DMS153 treated with DMSO at 0.1 percent for 48 hours (cell line): ENCODE data around the gene TCF12.
"Not testable (repeated sequence)": the region's sequence is repeated elsewhere in the genome, so short reads cannot be mapped to it uniquely, and the experiment has no call there.

Experiments used
- DNase-seq: peaks from one replicate; lab custom pipeline; 2025; ENCODE audit not compliant: unreplicated experiment; lab: John Stamatoyannopoulos, UW

TCF12 gene

DNA sequence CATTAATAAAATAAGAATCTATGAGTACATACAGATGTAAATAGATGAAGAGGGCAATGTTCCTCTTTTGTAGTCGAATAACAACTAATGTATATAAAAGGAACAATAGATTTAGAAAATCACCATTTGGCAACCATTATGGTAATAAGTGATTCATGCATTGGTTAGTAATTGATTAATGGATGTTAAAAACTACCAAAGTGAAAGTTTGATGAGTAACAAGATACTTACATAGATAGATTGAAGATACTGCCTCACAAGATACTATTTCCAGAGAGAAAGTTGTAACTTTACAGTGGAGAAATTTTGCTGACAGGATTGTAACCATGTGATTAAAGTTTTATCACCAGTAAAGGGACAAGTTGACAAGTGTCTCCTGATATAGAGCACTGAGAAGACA, 55.0 kb downstream of the TCF12 start:
- DNase-seq = no peak

DNA sequence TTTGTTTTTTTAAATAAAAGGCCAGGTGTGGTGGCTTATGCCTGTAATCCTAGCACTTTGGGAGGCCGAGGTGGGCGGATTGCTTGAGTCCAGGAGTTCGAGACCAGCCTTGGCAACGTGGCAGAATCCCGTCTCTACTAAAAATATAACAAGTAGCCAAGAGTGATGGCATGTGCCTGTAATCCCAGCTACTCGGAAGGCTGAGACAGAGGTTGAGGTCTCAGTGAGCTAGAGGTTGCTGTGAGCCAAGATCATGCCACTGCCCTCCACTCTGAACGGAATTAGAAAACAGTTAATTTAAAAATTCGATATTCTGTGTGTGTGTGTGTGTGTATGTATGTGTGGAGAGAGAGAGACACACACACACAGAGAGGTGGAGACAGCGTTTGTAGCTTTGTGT, 58.8 kb downstream of the TCF12 start:
- no peak for DNase-seq

DNA sequence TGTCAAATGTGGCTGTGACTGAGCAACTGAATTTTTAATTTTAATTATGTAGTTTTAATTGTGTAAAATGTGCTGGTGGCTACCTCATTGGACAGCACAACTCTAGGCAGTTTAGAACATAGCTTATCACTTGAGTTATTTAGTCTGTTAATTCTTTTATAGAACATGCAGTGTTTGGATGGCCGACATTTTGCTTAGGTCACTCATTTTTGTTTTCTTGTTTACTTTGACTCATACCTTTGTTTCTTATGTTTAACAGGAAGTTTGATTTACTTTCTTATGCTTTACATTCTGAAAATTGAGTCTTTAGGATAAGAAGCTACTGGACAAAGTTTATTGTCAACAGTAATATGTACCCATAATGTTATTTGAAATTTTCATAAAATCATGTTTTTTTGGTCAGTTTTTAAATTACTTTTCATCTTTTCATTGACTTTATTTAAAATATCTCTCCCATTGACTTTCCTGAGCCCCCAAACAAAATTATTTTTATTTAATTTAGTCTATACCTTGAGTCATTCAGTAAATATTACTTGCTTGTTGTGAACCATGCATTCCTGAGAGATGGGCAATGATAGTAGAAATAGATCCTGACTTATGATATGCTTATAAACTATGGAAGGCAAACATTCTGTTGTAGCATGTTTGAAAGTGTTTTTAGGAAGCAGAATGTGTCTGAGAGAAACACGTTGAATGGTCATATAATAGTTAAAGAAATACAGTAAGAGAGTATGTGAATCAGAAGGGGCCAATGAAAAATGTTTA, 60.6 kb downstream of the TCF12 start:
- no peak for DNase-seq

DNA sequence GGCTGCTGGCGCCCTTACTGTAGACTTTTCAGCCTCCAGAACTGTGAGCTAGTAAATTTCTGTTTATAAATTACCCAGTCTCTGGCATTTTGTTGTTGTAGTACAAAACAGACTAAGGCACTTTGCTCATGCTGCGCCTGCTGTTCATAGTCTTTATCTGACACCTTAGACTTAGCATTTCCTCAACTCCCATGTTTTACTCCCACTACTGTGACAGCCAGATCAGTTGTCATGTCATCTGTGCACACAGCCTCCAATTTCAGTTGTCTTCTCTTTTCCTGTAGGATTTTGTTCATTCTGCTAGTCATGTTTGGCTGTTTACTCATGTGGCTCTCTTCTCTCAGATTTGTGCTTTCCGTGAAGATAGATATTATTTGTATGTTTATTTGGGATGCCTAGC, 62.0 kb downstream of the TCF12 start:
- no peak for DNase-seq

DNA sequence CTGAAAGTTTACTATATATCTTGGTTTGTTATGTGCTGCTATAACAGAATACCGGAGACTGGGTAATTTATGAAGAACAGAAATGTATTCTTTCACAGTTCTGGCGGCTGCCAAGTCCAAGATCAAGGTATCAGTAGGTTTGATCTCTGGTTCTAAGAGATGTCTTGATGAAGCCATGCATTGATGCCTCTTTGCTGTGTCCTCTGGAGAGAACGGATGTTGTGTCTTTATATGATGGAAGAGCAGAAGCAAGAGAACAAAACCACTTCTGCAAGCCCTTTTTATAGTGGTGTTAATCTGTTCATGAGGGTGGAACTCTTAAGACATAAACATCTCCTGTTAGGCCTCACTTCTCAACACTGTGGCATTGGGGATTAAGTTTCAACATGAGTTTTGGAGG, 62.7 kb downstream of the TCF12 start:
- DNase-seq = no peak

DNA sequence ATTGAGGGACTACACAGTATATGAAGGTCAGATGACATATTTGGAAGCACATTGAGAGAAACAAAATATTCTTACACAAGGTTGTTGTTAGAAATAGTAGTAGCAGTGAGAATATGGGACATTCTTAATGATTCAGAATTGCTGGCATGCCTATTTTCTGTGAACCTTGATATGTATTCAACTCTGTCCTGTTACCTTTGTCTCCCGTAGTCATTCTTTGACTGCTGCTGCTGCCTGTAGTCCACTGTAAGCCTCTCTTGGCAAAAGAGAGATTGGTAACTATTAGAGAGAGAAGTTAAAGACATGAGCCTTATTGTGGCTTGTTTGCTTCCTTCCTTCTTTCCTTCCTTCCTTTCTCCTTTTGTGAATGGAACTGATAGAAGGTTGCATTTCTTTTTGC, 64.5 kb downstream of the TCF12 start:
- DNase-seq = no peak

DNA sequence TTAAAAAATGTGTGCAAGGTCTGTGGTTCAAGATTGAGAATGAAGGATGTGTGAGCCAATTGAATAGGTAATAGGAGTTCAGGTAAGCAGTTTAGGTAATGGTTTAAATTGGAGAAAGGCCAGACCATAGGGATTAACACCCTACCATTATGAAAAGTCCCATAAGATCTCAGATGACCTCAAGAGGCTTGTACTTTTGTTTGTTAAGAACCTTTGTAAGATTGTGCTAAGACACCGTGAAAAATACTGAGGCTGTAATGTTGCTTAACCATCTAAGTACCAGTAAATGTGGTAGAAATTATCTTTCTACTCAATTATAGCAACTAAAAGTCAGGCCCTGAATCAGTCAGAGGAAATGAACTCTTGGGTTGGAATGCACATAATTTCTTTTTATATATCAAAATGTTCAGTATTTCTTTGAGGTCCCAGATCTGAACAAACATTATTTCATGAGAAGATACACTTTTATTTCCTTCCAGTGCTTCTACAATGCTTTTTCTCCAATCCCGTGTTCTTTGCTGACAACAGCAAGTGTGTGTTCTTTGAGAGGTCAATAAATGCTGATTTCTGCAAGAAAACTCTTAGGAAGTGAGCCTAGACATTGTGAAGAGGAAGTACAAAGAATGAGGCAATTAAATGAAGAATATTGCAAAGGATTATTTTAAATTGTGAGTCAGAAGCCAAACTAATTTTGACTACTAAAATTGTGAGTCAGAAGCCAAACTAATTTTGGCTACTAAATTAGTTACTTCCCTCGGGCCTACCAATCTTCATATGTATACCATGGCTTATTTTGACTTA, 66.4 kb downstream of the TCF12 start:
- no peak for DNase-seq

DNA sequence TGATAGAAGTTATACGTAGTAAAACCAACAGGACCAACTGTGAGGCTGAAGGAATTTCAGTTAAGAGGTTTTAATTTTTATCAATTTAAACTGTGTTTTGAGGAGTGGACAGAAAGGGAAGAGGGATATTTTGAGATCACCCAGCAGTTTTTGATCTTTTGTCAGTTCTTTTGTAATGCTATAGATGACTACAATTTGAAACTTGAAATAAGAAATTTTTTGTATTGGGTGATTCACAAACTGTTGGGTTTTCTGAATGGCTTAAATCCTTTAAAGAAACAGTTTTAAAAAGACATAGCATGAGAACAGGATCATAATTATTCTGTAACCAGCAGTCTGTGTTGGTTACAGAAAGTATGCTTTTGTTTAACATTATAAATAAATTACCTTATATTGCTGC, 67.4 kb downstream of the TCF12 start:
- no peak for DNase-seq

DNA sequence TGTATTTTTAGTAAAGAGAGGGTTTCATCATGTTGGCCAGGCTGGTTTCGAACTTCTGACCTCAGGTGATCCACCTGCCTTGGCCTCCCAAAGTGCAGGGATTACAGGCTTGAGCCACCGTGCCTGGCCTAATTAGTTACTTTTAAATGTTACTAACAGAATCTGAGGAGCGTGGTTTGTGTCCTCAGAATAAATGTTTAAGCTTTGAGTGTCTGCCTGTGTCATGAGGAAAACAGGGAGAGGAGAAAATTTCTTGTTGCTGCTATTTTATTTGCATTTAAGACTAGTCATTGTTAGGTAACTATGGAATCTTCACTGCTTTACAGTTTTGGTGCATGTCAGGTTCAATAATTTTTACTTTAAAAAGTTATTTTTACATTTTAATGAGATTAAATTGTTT, 68.8 kb downstream of the TCF12 start:
- DNase-seq = no peak

DNA sequence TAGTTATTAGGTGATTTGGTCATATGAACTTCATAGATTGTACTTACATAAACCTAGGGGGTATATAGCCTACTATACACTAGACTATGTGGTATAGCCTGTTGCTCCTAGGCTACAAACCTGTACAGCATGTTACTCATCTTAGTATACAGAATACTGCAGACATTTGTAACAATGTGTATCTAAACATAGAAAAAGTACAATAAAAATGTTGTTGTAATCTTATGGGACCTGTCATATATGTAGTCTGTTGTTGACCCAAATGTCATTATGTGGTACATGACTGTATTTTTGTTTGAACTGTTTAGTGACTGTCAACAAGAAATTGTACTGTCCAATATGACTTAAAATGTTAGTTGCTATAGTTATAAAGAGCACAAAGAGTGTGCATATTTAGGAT, 69.8 kb downstream of the TCF12 start:
- DNase-seq = no peak

DNA sequence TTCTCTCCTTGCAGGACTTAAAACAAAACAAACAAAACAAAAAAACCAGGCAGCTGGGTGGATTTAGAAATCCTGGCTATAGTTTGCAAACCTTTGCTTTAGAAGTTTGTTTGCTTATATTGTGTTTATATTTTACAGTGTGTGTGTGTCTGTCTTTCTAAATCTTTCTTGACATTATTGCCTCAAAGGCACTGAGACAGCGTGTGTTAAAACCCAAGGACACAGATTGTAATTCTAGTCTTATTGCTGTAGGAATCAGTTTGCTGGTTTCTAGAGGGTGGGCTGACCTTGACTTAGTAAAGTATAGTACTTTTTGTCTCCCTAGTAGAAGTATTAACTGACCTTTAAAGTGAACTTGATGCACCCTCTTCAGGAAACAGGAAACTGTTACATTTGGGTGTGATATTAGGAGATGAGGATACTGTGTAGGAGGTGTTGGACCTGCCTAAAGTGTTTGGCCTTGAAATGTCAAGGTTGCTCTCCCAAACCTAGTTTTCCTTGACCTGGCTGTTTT, 71.0 kb downstream of the TCF12 start:
- no peak for DNase-seq

DNA sequence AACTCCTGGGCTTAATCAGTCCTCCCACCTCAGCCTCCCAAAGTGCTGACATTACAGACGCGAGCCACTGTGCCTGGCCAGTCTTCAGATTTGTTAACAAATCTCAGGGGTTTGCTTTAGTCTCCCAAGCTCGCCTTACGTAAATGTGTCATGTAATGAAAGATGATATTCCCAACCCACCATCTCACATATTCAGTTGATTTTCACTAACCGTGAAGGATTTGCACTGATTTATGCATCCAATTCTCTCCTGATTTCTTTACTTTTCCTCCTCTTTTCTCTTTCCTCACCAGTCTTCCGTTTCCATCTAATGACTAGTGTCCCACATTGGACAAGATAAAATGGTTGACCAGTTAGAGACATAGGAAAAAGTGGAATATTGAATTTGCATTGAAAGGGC, 72.6 kb downstream of the TCF12 start:
- no peak for DNase-seq

DNA sequence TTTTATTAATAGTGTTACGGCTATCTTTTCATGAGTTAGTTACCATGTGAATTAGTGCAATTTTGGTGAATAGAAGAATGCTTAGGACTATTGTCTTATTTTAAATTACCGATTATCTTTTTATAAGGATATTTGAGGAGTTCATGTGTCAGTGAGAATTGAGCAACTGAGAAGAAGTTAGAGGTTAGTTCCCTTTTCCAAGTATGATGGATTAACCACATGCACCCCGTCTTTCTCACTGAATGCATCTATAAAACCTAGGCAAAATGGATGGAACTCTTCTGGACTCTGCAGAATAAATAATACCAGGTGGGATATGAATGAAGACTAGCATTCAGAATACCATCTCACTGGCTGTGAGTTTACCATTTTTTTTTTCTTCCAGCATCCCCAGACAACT, 74.3 kb downstream of the TCF12 start:
- DNase-seq = no peak

DNA sequence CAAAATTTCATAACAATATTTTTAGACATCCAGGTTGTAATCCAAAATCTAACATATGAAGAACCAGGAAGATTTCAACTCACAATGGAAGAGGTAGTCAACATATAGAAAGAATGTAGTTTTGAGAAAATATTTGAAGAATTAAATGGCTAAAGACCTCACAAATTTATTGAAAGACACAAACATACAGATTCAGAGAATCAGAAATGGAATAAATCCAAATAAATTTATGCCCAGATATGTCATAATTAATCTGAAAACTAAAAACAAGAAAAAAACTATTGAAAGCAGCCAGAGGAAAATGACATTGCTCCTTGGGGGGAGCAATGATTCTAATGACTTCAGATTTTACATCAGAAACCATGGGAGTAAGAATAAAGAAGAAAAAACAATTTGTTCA, 75.8 kb downstream of the TCF12 start:
- DNase-seq = no peak

DNA sequence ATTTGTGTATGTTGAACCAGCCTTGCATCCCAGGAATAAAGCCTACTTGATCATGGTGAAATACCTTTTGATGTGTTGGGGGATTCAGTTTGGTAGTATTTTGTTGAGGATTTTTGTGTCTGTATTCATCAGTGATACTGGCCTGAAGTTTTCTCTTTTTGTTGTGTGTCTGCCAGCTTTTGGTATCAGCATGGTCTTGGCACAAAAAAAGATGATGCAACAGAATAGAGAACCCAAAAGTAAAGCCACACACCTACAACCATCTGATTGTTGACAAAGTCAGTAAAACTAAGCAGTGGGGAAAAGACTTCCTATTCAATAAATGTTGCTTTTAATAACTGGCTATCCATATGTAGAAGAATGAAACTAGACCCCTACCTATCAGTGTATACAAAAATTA, 77.6 kb downstream of the TCF12 start:
- DNase-seq = no peak

DNA sequence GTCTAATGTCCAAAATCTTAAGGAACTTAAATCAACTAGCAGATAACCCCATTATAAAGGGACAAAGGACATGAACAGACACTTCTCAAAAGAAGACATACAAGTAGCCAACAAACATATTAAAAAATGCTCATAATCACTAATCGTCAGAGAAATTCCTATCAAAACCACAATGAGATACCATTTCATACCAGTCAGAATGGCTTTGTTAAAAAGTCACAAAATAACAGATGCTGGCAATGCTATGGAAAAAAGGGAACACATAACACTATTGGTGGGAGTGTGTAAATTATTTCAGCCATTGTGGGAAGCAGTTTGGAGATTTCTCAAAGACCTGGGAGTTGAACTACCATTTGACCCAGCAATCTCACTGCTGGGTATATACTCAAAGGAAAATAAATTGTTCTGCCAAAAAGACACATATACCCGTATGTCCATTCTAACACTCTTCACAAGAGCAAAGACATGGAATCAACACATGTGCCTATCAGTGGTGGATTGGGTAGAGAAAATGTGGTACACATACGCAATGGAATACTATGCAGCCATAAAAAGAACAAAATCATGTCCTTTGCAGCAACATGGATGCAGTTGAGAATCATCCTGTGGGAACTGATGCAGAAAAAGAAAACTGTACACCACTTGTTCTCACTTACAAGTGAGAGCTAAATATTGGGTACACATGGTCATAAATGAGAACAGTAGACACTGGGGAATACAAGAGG, 78.5 kb downstream of the TCF12 start:
- DNase-seq = no peak

DNA sequence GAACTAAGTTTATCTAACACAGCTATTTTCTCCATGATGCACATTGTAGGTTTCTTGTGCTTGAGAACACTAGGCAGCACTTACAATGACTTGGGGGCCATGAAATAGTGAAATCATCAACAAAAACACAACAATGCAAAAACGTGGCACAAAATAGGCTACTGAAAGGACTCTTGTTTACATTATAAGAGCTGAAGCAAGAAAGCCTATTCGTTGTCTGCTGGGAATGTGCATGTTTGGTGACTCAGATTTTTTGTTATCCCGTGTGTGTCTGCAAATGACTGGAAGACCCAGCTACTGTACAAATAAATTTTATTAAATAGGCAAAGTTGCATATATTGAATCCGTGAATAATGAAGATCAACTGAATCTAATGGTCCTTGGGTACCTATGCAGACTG, 85.0 kb downstream of the TCF12 start:
- no peak for DNase-seq

DNA sequence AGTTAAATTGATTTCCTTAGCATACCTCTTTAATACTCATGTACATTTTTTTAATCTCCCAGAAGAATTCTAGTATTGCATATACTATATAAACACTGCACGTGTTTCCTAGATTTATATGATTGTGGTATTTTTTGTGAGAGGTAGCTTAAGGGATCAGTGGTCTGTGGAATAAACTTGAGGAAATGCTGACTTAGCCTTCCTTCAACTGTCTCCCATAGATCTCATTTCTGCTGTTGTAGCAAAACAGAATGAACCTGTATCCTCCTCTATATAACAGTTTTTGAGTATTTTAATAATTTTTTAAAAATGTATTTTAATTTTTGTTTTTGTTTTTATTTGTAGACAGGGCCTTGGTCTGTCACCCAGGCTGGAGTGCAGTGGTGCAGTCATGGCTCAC, 86.8 kb downstream of the TCF12 start:
- DNase-seq = no peak

DNA sequence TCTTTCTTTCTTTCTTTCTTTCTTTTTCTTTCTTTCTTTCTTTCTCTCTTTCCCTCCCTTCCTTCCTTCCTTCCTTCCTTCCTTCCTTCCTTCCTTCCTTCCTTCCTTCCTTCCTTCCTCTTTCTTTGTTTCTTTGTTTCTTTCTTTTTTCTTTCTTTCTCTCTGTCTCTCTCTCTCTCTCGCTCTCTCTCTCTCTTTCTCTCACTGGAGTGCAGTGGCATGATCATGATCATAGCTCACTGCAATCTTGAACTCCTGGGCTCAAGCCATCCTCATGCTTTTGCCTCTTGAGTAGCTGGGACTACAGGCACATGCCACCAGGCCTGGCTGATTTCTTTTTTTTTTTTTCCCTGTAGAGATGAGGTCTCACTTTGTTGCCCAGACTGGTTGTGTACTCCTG, 89.4 kb downstream of the TCF12 start:
- not testable (repeated sequence) for DNase-seq

DNA sequence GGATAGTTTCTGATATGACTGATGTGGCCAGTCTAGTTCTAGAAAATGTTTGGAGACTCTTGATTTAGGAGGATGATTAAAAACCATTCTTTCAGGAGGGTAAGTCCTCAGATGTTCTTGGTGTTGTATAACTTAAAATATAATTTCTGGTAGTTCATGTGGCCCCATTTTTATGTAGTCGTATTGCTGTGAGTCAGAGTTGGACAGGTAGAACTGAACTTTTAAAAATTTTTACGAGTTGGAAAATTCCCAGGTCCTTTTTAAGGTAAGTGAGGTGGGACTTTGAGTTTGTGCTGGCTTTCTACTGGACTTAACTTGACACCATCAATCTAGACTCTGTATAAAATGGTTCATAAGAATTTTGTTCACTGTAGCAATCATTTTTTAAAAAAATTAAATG, 92.3 kb downstream of the TCF12 start:
- DNase-seq = no peak

DNA sequence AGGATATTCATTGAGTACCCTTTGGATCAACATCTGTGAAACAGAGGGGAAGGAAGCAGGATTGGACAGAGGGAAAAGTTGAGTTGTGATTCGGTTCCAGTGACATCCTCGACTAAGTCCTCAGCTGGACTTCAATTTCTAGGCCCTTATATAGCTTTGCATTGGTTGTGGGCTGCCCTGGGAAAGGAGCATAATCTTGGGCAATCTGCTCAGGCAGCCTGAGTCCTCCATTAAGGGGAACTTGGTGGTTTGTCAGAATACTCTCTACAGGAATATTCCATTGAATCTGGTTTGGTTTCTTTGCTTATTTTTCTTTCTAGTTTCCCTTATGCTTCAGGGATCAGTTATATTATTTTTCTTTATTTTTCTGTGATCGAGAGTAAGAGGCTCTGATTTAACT, 94.1 kb downstream of the TCF12 start:
- DNase-seq = no peak

DNA sequence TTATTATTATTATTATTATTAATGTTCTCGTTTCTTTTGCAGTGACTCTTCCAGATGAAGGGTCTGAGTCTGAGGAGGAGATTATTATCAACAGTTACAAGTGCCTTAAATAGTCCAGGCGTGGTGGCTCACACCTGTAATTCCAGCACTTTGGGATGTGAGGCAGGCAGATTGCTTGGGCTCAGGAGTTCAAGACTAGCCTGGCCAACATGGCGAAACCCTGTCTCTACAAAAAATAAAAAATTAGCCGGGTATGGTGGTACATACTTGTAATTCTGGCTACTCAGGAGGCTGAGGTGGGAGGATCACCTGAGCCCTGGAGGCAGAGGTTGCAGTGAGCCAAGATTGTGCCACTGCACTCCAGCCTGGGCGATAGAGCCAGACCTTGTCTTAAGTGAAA, 96.5 kb downstream of the TCF12 start:
- not testable (repeated sequence) for DNase-seq
